ENCODE results near the gene CACNA2D4.

DNA sequence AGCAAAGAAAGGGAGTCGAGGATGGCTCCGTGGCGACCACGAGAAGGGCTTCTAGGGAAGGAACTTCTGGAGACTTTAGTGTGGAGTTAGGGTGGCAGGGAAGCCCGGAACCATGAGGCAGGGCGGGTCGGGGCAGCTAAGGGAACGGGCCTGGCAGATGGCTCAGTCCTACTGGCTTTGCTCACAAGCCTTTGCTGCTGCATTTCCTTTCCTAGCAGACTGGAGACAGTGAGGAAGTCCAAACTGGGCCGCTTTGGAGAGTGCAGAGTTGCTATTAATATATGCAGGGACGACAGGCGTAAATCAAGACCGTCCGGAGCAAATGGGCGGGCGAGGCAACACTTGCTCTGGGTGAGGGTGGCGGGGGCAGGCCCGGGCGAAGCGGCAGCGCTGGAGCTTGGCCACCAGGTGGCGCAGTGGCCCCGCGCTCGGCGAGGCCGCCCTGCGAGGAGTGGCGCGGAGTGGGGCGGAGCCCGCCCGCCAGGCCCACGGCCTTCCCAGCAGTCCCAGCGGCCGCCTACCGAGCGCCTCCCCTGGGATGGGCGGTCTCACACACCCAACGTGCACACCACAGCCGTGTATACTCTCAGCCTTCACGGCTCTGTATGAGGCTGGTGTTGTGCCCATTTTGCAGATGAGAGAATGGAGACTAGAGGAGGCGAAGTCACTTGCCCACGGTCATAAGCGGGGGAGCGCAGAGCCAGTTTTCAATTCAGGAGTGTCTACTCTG lies 122.5 kb downstream of the CACNA2D4 start:
- peak in 1 of 2 donors; percentile 67 for TF ChIP-seq POLR2A (IDR thresholded peaks at IDR 0.05)
- TF ChIP-seq, protein P1, sequence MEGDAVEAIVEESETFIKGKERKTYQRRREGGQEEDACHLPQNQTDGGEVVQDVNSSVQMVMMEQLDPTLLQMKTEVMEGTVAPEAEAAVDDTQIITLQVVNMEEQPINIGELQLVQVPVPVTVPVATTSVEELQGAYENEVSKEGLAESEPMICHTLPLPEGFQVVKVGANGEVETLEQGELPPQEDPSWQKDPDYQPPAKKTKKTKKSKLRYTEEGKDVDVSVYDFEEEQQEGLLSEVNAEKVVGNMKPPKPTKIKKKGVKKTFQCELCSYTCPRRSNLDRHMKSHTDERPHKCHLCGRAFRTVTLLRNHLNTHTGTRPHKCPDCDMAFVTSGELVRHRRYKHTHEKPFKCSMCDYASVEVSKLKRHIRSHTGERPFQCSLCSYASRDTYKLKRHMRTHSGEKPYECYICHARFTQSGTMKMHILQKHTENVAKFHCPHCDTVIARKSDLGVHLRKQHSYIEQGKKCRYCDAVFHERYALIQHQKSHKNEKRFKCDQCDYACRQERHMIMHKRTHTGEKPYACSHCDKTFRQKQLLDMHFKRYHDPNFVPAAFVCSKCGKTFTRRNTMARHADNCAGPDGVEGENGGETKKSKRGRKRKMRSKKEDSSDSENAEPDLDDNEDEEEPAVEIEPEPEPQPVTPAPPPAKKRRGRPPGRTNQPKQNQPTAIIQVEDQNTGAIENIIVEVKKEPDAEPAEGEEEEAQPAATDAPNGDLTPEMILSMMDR (IDR thresholded peaks at IDR 0.05), result peak; percentile 74 to 95 (median 83)
- peak; percentile 52 to 88 (median 75) for TF ChIP-seq POLR2AphosphoS5 (IDR thresholded peaks at IDR 0.05)

Data from sigmoid colon (tissue), 4 donors.